Gastroesophageal sphincter (tissue), 3 donors: ENCODE results near the gene CYP2C18.

Experiments
- CTCF ChIP-seq, 4 experiments: fragments of 200-600 bp in 2 of 4; fragments of 450-650 bp in 2 of 4; sonication (generic) in 1 of 4; IDR thresholded peaks; one replicate each; pipeline ENCODE4 v1.5.1; 2017 to 2019; ENCODE audit warnings: antibody characterized with exemption in 4 of 4, mild to moderate bottlenecking in 2 of 4, moderate library complexity in 2 of 4
- POLR2AphosphoS5 ChIP-seq: sonication (generic); formaldehyde crosslinking; IDR thresholded peaks from one replicate; pipeline ENCODE4 v1.6.1; 2017; ENCODE audit warnings: antibody characterized with exemption

GRCh38 chr10:94639902-94640301 is 43.6 kb upstream of the CYP2C18 start:
- no peak for TF ChIP-seq CTCF (IDR thresholded peaks at IDR 0.05)
- no peak for TF ChIP-seq POLR2AphosphoS5
